Ramos (cell line): ENCODE data around the gene AFDN.

Experiments
- in situ Hi-C: fragments of 300-500 bp; cut with MboI; formaldehyde crosslinking; loops from one replicate; pipeline ENCODE4 v1.14.3; 2022; ENCODE audit warnings: low sequenced_read_pairs; ENCODE audit not compliant: unreplicated experiment

The AFDN gene

GRCh38 chr6:167794161-167795157 is 32.3 kb upstream of the AFDN start:
- in situ Hi-C loops = no loop called here

- in situ Hi-C loops = no loop called here
Observed at GRCh38 chr6:167795321-167795811, 31.3 kb upstream of the AFDN start.

GRCh38 chr6:167795874-167796191 is 30.9 kb upstream of the AFDN start:
- in situ Hi-C loops = no loop called here

- in situ Hi-C loops = no loop called here
Observed at GRCh38 chr6:167796192-167796981, 30.3 kb upstream of the AFDN start.

- in situ Hi-C loops = no loop called here
Observed at GRCh38 chr6:167797011-167797471, 29.7 kb upstream of the AFDN start.

GRCh38 chr6:167797476-167798265 is 29.0 kb upstream of the AFDN start:
- in situ Hi-C loops = no loop called here

- in situ Hi-C loops = no loop called here
Observed at GRCh38 chr6:167798453-167798852, 28.3 kb upstream of the AFDN start.

GRCh38 chr6:167799033-167799821 is 27.5 kb upstream of the AFDN start:
- in situ Hi-C loops = no loop called here

- in situ Hi-C loops = no loop called here
Observed at GRCh38 chr6:167800549-167800948, 26.2 kb upstream of the AFDN start.

GRCh38 chr6:167801263-167801662 is 25.4 kb upstream of the AFDN start:
- in situ Hi-C loops = no loop called here

- in situ Hi-C loops = no loop called here
Observed at GRCh38 chr6:167802339-167802738, 24.4 kb upstream of the AFDN start.

- in situ Hi-C loops = no loop called here
Observed at GRCh38 chr6:167803816-167804215, 22.9 kb upstream of the AFDN start.

- in situ Hi-C loops = no loop called here
Observed at GRCh38 chr6:167804281-167805013, 22.3 kb upstream of the AFDN start.

GRCh38 chr6:167805349-167806060 is 21.2 kb upstream of the AFDN start:
- in situ Hi-C loops = no loop called here

GRCh38 chr6:167806061-167806700 is 20.5 kb upstream of the AFDN start:
- in situ Hi-C loops = no loop called here

GRCh38 chr6:167807200-167807599 is 19.5 kb upstream of the AFDN start:
- in situ Hi-C loops = no loop called here

- in situ Hi-C loops = no loop called here
Observed at GRCh38 chr6:167807756-167808155, 19.0 kb upstream of the AFDN start.

GRCh38 chr6:167811040-167811439 is 15.7 kb upstream of the AFDN start:
- in situ Hi-C loops = no loop called here
